Activated naive CD8-positive, alpha-beta T cell treated with anti-CD3 and anti-CD28 coated beads, Interleukin-2, amount 50 U/mL, for 16 hours (primary cell): ENCODE data around the gene ZSWIM4.
A peak's percentile ranks its signal among the peaks of the same experiment; 100 is the strongest.

Experiments used
- DNase-seq: peaks from one replicate; pipeline ENCODE4 v3.0.0-alpha.2; 2020; ENCODE audit warnings: low read depth, low spot score

The ZSWIM4 gene

GRCh38 chr19:13834244-13835069, 39.2 kb downstream of the ZSWIM4 start:
- DNase-seq = no peak

GRCh38 chr19:13835791-13836723, 40.8 kb downstream of the ZSWIM4 start:
- DNase-seq = no peak

- no peak for DNase-seq
Measured at GRCh38 chr19:13838435-13839129, 43.3 kb downstream of the ZSWIM4 start.

- peak; percentile 85 for DNase-seq
Measured at GRCh38 chr19:13839130-13839937, 44.1 kb downstream of the ZSWIM4 start.

- DNase-seq = peak; percentile 28
Measured at GRCh38 chr19:13839938-13840304, 44.7 kb downstream of the ZSWIM4 start.

- DNase-seq = no peak
Measured at GRCh38 chr19:13840305-13841085, 45.3 kb downstream of the ZSWIM4 start.

- DNase-seq = no peak
Measured at GRCh38 chr19:13841086-13841961, 46.1 kb downstream of the ZSWIM4 start.

- DNase-seq = no peak
Measured at GRCh38 chr19:13841962-13842290, 46.7 kb downstream of the ZSWIM4 start.

GRCh38 chr19:13842291-13843103, 47.3 kb downstream of the ZSWIM4 start:
- DNase-seq = no peak

GRCh38 chr19:13843104-13843921, 48.1 kb downstream of the ZSWIM4 start:
- no peak for DNase-seq

GRCh38 chr19:13844130-13844631, 48.9 kb downstream of the ZSWIM4 start:
- no peak for DNase-seq

GRCh38 chr19:13846557-13847406, 51.5 kb downstream of the ZSWIM4 start:
- DNase-seq = peak; percentile 71

- DNase-seq = peak; percentile 27
Measured at GRCh38 chr19:13847407-13848339, 52.4 kb downstream of the ZSWIM4 start.

GRCh38 chr19:13848340-13848677, 53.1 kb downstream of the ZSWIM4 start:
- no peak for DNase-seq

GRCh38 chr19:13848798-13849676, 53.8 kb downstream of the ZSWIM4 start:
- DNase-seq = no peak
